ENCODE results near the gene ERFL. TPM values are rescaled to one million over a fixed set of nuclear protein-coding genes. Genes with fewer than 3 reads are reported as not detected.
"Not testable (repeated sequence)": the region's sequence is repeated elsewhere in the genome, so short reads cannot be mapped to it uniquely, and the experiment has no call there.

ERFL gene
- total RNA-seq, 1 donor from 2014 or later = 3.4 TPM

GRCh38 chr19:41926763-41927496 is 1.3 kb downstream of the ERFL start:
- no peak for DNase-seq (ENCODE audit: low spot score)

DNA sequence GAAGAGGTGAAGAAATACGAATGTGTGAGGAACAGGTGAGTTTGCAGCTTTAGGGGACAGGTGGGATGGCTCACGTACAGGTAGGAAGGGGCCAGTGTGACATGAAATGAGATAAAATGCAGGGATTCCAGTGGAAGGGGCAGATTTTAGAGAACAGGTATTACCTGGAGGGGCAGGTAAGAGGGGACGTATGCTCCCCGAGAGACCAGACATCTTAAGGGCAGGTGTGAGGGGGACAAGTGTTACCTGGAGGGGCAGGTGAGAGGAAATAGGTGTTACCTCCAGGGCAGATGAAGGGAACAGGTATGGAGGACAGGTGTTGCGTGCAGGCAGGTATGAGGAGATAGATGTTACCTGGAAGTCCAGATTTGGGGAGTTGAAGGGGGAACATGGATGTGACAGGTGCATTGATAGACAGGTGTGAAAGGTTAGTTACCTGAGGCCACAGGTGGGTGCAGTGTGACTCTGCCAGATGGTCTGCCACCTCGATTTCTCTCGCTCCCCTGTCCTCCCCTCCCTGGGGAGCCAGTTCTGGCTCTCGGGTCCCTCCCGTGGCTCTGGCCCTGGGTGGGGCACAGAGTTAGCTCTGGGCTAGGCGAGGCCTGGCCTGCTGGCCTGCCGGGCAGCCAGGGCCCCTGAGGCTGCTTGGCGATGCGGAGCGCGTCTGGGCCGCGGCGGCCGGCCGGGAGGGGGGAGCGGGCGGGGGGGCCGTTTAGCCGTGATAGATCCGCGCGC is 2.1 kb downstream of the ERFL start:
- DNase-seq (ENCODE audit: low spot score) = no peak

DNA sequence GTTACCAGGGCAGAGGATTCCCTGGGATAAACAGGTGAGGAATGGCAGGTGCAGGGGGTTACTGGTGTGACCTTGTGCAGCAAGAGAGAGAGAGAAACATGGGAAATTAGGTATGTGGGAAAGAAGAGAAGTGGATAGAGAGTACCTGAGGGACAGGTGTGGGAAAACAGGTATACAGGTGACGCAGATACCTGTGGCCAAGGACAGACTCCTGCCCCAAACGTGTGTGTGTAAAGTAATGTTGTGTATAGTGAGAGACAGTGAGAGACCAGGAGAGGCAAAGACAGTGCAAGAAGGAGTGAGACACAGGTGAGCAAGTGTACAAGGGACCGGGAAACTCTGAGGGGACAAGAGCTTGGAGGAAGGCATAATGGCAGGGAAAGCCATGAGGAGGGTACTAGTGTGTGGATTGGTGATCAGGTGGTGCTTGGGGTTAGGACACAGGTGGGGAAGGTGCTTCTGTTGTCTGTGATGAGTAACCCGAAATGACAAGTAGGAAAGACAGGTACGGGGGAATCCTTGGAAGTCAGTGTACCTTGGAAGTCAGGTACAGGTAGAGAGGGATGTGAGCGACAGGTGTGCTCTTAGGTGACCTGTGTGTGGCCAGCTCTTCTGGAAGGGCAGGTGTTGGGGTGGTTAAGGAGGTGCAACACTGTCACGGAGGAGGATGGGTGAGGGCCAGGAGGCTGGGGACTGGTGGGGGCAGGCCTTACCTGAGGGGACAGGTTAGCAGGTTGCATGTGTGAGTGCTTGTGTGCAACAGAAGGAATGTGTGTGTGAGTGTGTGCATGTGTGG is 2.8 kb downstream of the ERFL start:
- no peak for DNase-seq (ENCODE audit: low spot score)

DNA sequence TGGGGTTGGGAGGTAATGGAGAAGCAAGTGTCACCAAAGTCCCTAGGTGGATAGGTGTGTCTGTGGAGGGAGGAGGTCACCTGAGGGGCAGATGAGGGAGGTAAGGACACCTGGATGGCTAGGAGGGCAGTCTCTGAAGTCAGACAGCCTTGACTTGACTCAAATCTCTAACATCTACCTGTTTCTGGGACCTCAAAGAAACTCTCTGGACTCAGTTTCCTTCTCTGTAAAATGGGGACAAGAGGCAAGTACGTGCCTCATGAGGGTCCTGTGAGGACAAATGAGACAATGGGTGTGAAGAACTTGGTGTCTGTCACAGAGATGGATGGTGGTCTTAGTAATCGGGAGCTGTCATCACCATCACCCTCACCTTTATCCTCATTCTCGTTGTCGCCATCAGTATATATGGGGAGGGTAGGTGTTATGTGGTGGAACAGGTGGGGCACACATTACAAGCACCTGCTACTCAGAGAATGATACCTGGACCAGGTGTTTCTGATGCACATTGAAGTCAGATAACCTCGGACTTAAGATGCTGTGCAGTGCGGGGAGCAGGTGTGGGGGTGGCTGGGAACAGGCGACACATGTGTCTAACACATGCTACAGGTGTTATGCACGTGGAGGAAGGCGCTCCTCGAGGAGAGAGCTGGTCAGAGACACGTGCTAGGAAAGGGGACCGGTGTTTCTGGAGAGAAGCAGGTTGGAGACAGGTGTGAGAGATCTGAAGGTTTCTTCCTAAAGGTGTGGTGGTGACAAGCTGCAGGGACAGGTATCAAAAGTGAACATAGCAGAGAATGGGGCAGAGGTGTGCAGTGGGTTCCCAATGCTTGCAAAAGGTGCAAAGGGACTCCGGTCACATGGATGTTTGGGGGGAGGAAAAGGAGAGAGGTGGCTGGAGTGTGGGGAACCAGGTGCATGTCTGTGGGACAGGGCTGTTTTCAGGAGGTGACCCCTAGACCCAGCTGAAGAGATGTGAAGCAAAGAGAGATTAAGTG is 3.8 kb downstream of the ERFL start:
- no peak for DNase-seq (ENCODE audit: low spot score)

- no peak for DNase-seq (ENCODE audit: low spot score)
These were observed 5.0 kb downstream of the ERFL start for GRCh38 chr19:41923045-41923788.

DNA sequence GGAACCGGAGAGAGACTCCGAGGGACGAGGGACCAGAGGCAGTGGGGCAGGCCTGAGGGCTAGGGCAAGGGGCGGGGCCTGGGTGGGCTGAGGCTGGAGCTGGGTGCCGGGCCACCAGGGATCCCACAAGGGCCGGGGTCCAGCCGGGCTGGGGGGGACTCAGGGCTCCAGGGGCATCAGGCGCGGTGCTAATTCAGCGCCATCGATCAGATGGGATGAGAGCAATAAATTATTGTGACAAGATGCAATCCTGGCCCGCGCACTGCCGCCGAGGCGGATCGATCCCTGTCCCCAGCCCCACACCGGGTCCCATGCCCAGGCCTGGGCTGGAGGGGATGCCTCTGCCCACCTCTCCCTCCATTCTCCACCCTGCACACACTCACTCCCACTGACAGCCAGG is 5.7 kb downstream of the ERFL start:
- DNase-seq (ENCODE audit: low spot score) = no peak

DNA sequence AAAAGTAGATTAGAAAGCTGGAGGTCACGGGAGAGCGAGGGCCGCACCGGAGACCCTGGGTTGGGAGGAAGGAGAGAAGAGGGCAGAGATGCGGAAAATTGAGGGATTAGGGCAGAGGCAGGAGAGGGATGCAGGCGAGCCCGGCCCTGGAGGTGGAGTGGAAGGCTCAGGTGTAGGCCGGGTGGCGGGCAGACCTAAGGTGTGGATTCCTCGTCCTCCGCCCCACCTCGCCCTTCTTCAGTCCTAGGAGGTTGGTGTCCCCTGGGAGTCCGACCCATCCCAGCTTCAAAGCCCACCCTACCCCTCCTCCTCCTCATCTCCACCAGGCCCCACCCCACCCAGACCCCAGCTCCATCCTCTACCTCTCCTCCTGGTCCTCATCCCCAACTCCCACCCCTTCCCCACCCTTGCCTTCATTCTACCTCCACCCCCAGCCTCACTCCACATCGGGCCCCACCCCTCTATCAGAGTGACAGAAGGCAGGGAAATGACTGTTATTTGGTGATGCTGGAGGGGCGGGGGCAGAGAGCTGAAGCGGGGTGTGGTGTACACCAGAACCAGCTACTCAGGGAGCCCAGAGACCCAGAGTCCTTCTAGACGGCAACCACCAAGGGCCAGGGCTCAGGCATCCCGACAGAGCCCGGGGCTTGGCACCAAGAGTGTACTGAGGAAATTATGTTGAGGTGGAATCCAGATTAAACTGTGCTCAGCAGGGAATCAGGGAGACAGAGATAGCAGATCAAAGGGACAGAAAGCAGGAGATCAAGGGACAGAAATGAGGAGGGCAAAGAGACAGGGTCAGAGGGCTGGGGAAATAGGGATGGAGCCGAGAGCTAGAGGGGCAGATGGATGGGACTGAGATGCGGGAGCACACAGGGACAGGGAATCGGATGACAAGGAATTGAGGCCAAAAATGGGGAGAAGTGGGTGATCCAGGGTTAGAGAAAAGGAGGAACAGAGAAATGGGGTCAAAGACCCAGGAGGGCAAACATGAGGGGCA is 6.4 kb downstream of the ERFL start:
- no peak for DNase-seq (ENCODE audit: low spot score)

GRCh38 chr19:41920882-41921576 is 7.2 kb downstream of the ERFL start:
- no peak for DNase-seq (ENCODE audit: low spot score)

GRCh38 chr19:41919948-41920712 is 8.1 kb downstream of the ERFL start:
- no peak for DNase-seq (ENCODE audit: low spot score)

DNA sequence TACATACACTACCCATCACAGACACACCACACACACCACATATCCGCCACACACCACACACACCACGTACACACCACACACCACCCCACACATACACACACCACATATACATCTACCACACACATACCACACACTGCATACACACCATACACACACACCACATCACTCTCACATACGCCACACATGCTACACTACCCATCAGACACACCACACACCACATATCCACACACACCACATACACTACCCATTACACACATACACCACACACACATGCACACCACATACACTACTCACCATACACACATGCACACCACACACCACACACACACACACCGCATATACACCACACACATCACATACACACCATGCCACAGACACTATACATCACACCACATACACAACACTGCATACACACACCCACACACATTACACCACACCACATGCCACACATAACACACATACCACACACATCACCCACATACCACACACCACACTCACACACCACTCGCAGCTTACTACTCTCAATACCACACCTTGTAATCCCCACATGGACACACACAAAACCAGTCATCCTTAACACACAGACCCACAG is 9.5 kb downstream of the ERFL start:
- no peak for DNase-seq (ENCODE audit: low spot score)

- no peak for DNase-seq (ENCODE audit: low spot score)
These were observed 10.2 kb downstream of the ERFL start for GRCh38 chr19:41918095-41918494.

DNA sequence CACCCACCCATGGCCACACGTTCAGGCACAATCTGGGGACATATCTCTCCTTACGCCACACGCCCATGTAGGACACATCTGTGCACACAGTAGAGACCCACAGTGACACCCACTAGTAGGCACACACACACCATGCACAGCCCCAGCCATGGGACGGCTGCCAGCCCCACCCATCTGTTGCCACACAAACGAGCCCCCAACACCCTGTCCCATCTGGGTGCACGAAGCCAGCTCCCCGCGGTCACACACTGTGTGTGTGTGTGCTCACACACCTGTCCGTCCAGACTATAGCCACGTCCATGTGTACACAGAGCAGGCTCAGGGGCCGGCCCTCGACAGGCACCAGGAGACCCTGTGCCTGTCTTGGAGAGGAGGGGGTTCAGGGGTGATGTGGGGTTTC is 10.6 kb downstream of the ERFL start:
- no peak for DNase-seq (ENCODE audit: low spot score)

GRCh38 chr19:41915776-41916414 is 12.4 kb downstream of the ERFL start:
- no peak for DNase-seq (ENCODE audit: low spot score)

- DNase-seq (ENCODE audit: low spot score) = no peak
These were observed 13.1 kb downstream of the ERFL start for GRCh38 chr19:41915021-41915775.

DNA sequence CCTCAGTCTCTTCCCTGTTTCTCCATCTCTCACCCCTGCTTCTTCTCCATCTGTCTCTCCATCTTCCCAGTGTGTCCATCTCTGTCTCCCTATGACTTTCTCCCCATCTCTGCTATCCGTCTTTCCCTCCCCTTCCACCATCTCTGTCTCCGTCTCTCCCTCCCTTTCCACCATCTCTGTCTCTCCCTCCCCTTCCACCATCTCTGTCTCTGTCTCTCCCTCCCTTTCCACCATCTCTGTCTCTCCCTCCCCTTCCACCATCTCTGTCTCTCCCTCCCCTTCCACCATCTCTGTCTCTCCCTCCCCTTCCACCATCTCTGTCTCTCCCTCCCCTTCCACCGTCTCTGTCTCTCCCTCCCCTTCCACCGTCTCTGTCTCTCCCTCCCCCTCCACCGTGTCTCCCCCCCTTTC is 13.8 kb downstream of the ERFL start:
- not testable (repeated sequence) for DNase-seq (ENCODE audit: low spot score)

Measured in mucosa of gallbladder (tissue), 1 donor.